ENCODE measurements around the gene MAPKAPK5. TPM values are rescaled to one million over a fixed set of nuclear protein-coding genes. Genes with fewer than 3 reads are reported as not detected.
"Not testable (repeated sequence)": the region's sequence is repeated elsewhere in the genome, so short reads cannot be mapped to it uniquely, and the experiment has no call there.

The MAPKAPK5 gene
- polyA plus RNA-seq, 2 donors, result 10.2 to 18.2 TPM

DNA sequence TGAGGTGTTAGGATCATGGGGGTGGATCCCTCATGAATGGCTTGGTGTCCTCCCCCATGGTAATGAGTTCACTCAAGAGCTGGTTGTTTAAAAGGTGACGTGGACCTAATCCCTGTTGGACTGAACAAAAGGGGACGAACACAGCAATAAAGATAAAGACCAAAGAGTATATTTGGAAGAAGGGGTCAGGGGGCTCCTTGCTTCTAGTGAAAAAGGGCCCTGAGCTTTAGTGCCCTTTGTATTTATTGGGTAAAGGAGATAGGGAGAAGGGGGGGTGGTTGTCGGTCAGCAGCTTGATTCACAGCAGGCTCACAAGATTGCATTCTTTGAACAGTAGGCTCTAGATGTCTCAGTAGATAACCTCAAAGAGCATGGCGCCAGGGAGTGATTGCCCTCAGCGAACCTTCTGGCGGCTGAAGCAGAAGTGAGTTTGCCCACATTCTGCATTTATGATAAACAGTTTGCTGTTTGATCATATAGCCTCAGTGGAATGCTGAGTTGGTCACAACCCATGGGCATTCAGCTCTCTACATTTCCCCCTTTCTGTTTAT is 25.9 kb upstream of the MAPKAPK5 start:
- no peak overlapping the region for H3K27ac ChIP-seq (ENCODE audit: low read depth in 2 of 2, low read length in 1 of 2)
- no peaks in the 10 kb centered on the region for H3K4me1 ChIP-seq (ENCODE audit: control insufficient read depth in 2 of 2, insufficient read depth in 2 of 2, low read length in 1 of 2)
- no peaks in the 10 kb centered on the region for H3K36me3 ChIP-seq (ENCODE audit: control insufficient read depth in 2 of 2, insufficient read depth in 2 of 2, low read length in 1 of 2)
- no peak overlapping the region for H3K4me3 ChIP-seq (ENCODE audit: low read depth in 1 of 2, low read length in 2 of 2)
- 77 to 82% methylated on average over 6 of the region's 6 CpGs for WGBS, 2 donors
- H3K27me3 ChIP-seq (ENCODE audit: control insufficient read depth in 1 of 2, insufficient read depth in 2 of 2, low read length in 2 of 2), result no peaks in the 10 kb centered on the region
- H3K9me3 ChIP-seq (ENCODE audit: control insufficient read depth in 2 of 2, insufficient read depth in 1 of 2, low read depth in 1 of 2, low read length in 1 of 2), result no peaks in the 10 kb centered on the region

DNA sequence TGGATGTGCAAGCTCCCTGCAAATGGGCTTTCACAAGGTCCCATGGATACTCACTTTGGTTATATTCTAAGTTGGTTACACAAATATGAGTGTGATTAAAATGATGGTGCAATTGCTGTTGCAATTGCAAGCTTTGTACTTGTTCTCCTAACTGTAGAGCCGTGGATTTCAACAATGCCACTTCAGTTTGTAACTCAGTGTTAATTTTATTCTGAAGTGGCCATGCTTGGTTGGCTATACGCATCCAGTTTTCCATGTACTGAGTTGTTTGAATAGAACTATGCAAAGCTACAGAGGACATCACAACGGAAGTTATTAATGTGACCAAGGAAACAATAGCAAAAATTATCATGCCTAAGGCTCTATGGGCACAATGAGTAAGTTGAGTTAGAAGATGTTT is 25.1 kb upstream of the MAPKAPK5 start:
- H3K4me3 ChIP-seq (ENCODE audit: low read depth in 1 of 2, low read length in 2 of 2); H3K9me3 ChIP-seq (ENCODE audit: control insufficient read depth in 2 of 2, insufficient read depth in 1 of 2, low read depth in 1 of 2, low read length in 1 of 2); H3K4me1 ChIP-seq (ENCODE audit: control insufficient read depth in 2 of 2, insufficient read depth in 2 of 2, low read length in 1 of 2); H3K27ac ChIP-seq (ENCODE audit: low read depth in 2 of 2, low read length in 1 of 2); H3K36me3 ChIP-seq (ENCODE audit: control insufficient read depth in 2 of 2, insufficient read depth in 2 of 2, low read length in 1 of 2); H3K27me3 ChIP-seq (ENCODE audit: control insufficient read depth in 1 of 2, insufficient read depth in 2 of 2, low read length in 2 of 2): not testable (repeated sequence)
- 77 to 82% methylated on average over 3 of the region's 3 CpGs for WGBS, 2 donors

DNA sequence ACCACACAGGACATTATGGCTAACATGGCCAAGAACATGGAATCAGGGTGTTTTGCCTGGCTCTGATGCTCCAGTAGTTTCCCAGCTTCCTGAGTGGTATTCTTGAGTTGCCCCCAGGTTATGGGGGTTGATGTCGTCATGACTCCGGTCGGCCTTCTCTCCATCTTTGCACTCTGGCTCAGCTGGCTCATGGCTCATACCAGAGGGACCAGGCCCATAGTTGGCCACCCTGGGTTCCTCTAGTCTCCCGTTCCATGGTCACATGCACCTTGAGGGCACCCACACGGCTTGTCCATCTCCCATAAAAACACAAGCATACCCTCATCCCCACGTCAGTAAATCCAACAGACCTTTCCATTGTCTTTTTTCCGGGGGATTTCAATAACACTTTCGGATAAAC is 23.7 kb upstream of the MAPKAPK5 start:
- H3K36me3 ChIP-seq (ENCODE audit: control insufficient read depth in 2 of 2, insufficient read depth in 2 of 2, low read length in 1 of 2), result no peaks in the 10 kb centered on the region
- H3K4me3 ChIP-seq (ENCODE audit: low read depth in 1 of 2, low read length in 2 of 2), result no peak overlapping the region
- no peaks in the 10 kb centered on the region for H3K4me1 ChIP-seq (ENCODE audit: control insufficient read depth in 2 of 2, insufficient read depth in 2 of 2, low read length in 1 of 2)
- H3K27me3 ChIP-seq (ENCODE audit: control insufficient read depth in 1 of 2, insufficient read depth in 2 of 2, low read length in 2 of 2), result no peaks in the 10 kb centered on the region
- H3K27ac ChIP-seq (ENCODE audit: low read depth in 2 of 2, low read length in 1 of 2), result no peak overlapping the region
- no peaks in the 10 kb centered on the region for H3K9me3 ChIP-seq (ENCODE audit: control insufficient read depth in 2 of 2, insufficient read depth in 1 of 2, low read depth in 1 of 2, low read length in 1 of 2)
- WGBS, 2 donors, result 87 to 90% methylated on average over 8 of the region's 8 CpGs

DNA sequence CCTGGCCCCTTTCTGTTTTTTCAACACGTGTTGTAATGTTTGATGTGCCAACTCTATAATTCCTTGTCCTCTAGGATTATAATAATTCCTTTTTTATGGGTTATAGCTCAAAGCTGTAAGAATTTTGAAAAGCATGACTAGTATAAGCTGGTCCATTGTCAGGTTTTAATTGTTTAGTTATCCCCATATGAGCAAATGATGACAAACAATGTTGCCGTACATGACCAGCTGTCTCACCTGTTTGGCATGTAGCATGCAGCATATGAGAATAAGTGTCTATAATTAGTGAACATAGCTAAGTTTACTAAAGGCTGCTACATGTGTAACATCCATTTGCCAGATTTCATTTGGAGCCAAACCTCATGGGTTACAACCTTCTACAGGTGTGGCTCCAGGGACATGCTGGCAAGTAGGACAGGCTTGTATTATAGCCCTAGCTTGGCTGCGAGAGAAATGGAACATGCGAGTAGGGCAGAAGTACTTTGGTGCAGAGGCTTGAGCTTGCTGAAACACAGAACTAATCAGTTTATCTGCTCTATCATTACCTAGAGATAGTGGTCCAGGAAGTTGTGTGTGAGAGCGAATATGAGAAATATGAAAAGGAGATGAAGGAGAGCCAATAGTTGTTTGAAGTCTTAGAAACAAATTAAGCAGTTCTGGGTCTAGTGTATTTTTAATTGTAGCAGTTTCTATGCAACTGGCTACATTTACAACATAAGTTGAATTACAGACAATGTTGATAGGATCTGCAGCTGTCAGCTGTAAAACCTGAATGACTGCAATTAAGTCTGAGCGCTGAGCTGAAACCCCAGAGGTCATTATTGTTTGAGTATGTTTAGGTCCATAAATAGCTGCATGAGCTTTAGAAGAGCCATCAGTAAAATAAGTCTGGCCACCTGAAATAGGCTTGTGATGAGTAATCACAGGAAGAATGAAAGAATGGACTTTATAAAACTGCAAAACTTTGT is 22.6 kb upstream of the MAPKAPK5 start:
- Histone ChIP-seq H3K4me1 (ENCODE audit: control insufficient read depth in 2 of 2, insufficient read depth in 2 of 2, low read length in 1 of 2) (no peaks in the 10 kb centered on the region), H3K36me3 (ENCODE audit: control insufficient read depth in 2 of 2, insufficient read depth in 2 of 2, low read length in 1 of 2) (no peaks in the 10 kb centered on the region), H3K27me3 (ENCODE audit: control insufficient read depth in 1 of 2, insufficient read depth in 2 of 2, low read length in 2 of 2) (no peaks in the 10 kb centered on the region), H3K4me3 (ENCODE audit: low read depth in 1 of 2, low read length in 2 of 2) (no peak overlapping the region), H3K9me3 (ENCODE audit: control insufficient read depth in 2 of 2, insufficient read depth in 1 of 2, low read depth in 1 of 2, low read length in 1 of 2) (no peaks in the 10 kb centered on the region), H3K27ac (ENCODE audit: low read depth in 2 of 2, low read length in 1 of 2) (no peak overlapping the region)
- WGBS, 2 donors, result 57 to 58% methylated on average over 6 of the region's 6 CpGs

- not testable (repeated sequence) for H3K27me3 ChIP-seq (ENCODE audit: control insufficient read depth in 1 of 2, insufficient read depth in 2 of 2, low read length in 2 of 2); H3K4me3 ChIP-seq (ENCODE audit: low read depth in 1 of 2, low read length in 2 of 2); H3K9me3 ChIP-seq (ENCODE audit: control insufficient read depth in 2 of 2, insufficient read depth in 1 of 2, low read depth in 1 of 2, low read length in 1 of 2); H3K27ac ChIP-seq (ENCODE audit: low read depth in 2 of 2, low read length in 1 of 2); H3K4me1 ChIP-seq (ENCODE audit: control insufficient read depth in 2 of 2, insufficient read depth in 2 of 2, low read length in 1 of 2); H3K36me3 ChIP-seq (ENCODE audit: control insufficient read depth in 2 of 2, insufficient read depth in 2 of 2, low read length in 1 of 2)
- WGBS, 2 donors, result 90 to 91% methylated on average over 8 of the region's 8 CpGs
These were observed 21.2 kb upstream of the MAPKAPK5 start for GRCh38 chr12:111820828-111821227.

DNA sequence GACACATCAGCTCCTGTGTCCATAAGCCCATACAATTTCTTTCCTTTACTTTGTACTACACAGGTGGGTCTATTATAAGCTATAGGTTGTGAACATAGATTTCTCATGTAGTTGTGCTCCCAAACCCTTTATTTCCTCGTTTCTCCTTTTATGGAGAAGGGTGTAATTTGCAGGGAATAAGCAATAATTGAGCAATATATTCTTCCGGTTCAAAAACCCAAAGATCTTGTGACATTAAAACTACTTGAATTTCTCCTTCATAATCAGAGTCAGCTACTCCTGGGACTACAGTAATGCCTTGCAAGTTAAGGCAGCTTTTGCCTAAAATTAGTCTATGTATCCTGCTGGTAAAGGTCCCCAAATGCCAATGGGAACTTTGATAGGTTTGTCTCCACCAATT is 19.1 kb upstream of the MAPKAPK5 start:
- H3K4me1 ChIP-seq (ENCODE audit: control insufficient read depth in 2 of 2, insufficient read depth in 2 of 2, low read length in 1 of 2), result no peaks in the 10 kb centered on the region
- H3K27me3 ChIP-seq (ENCODE audit: control insufficient read depth in 1 of 2, insufficient read depth in 2 of 2, low read length in 2 of 2), result no peaks in the 10 kb centered on the region
- H3K9me3 ChIP-seq (ENCODE audit: control insufficient read depth in 2 of 2, insufficient read depth in 1 of 2, low read depth in 1 of 2, low read length in 1 of 2), result no peaks in the 10 kb centered on the region
- no peak overlapping the region for H3K4me3 ChIP-seq (ENCODE audit: low read depth in 1 of 2, low read length in 2 of 2)
- no peak overlapping the region for H3K27ac ChIP-seq (ENCODE audit: low read depth in 2 of 2, low read length in 1 of 2)
- 37 to 54% methylated on average over 2 of the region's 2 CpGs for WGBS, 2 donors
- H3K36me3 ChIP-seq (ENCODE audit: control insufficient read depth in 2 of 2, insufficient read depth in 2 of 2, low read length in 1 of 2), result no peaks in the 10 kb centered on the region

DNA sequence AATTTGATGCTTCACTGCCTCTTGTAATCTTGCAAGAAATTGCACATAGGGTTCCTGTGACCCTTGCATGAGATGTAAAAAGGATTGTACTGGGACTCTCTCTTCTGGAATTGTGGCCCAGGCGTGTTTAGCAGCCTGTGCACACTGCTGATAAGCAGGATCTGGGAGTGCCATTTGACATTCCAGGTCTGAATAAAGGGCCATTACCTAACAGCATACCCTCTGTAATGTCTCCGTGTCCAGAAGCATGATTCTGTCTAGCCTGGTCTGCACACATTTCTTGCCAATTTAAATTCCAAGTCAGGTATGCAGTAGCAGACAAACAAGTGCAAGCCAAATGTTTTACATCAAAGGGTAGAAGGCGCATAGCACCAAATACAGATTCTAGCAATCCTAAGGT is 18.1 kb upstream of the MAPKAPK5 start:
- no peaks in the 10 kb centered on the region for H3K4me1 ChIP-seq (ENCODE audit: control insufficient read depth in 2 of 2, insufficient read depth in 2 of 2, low read length in 1 of 2)
- 41 to 47% methylated on average over 3 of the region's 3 CpGs for WGBS, 2 donors
- H3K4me3 ChIP-seq (ENCODE audit: low read depth in 1 of 2, low read length in 2 of 2), result no peak overlapping the region
- no peaks in the 10 kb centered on the region for H3K9me3 ChIP-seq (ENCODE audit: control insufficient read depth in 2 of 2, insufficient read depth in 1 of 2, low read depth in 1 of 2, low read length in 1 of 2)
- no peaks in the 10 kb centered on the region for H3K36me3 ChIP-seq (ENCODE audit: control insufficient read depth in 2 of 2, insufficient read depth in 2 of 2, low read length in 1 of 2)
- H3K27me3 ChIP-seq (ENCODE audit: control insufficient read depth in 1 of 2, insufficient read depth in 2 of 2, low read length in 2 of 2), result no peaks in the 10 kb centered on the region
- no peak overlapping the region for H3K27ac ChIP-seq (ENCODE audit: low read depth in 2 of 2, low read length in 1 of 2)

GRCh38 chr12:111824312-111824711 is 17.7 kb upstream of the MAPKAPK5 start:
- H3K4me1 ChIP-seq (ENCODE audit: control insufficient read depth in 2 of 2, insufficient read depth in 2 of 2, low read length in 1 of 2); H3K27ac ChIP-seq (ENCODE audit: low read depth in 2 of 2, low read length in 1 of 2); H3K36me3 ChIP-seq (ENCODE audit: control insufficient read depth in 2 of 2, insufficient read depth in 2 of 2, low read length in 1 of 2); H3K27me3 ChIP-seq (ENCODE audit: control insufficient read depth in 1 of 2, insufficient read depth in 2 of 2, low read length in 2 of 2); H3K4me3 ChIP-seq (ENCODE audit: low read depth in 1 of 2, low read length in 2 of 2); H3K9me3 ChIP-seq (ENCODE audit: control insufficient read depth in 2 of 2, insufficient read depth in 1 of 2, low read depth in 1 of 2, low read length in 1 of 2): not testable (repeated sequence)
- WGBS, 2 donors, result 29 to 38% methylated on average over 4 of the region's 4 CpGs

DNA sequence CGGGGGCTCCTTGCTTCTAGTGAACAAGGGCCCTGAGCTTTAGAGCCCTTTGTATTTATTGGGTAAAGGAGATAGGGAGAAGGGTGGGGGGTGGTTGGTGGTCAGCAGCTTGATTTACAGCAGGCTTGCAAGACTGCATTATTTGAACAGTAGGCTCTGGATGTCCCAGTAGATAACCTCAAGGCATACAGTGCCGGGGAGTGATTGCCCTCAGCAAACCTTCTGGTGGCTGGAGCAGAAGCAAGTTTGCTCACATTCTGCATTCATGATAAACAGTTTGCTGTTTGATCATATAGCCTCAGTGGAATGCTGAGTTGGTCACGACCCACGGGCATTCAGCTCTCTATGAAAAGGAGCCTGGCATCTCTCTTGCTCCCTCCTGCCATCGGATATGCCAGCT is 16.5 kb upstream of the MAPKAPK5 start:
- Histone ChIP-seq H3K9me3 (ENCODE audit: control insufficient read depth in 2 of 2, insufficient read depth in 1 of 2, low read depth in 1 of 2, low read length in 1 of 2) (no peaks in the 10 kb centered on the region), H3K4me3 (ENCODE audit: low read depth in 1 of 2, low read length in 2 of 2) (no peak overlapping the region), H3K4me1 (ENCODE audit: control insufficient read depth in 2 of 2, insufficient read depth in 2 of 2, low read length in 1 of 2) (no peaks in the 10 kb centered on the region), H3K36me3 (ENCODE audit: control insufficient read depth in 2 of 2, insufficient read depth in 2 of 2, low read length in 1 of 2) (no peaks in the 10 kb centered on the region), H3K27me3 (ENCODE audit: control insufficient read depth in 1 of 2, insufficient read depth in 2 of 2, low read length in 2 of 2) (no peaks in the 10 kb centered on the region), H3K27ac (ENCODE audit: low read depth in 2 of 2, low read length in 1 of 2) (no peak overlapping the region)
- WGBS, 2 donors, result 67 to 68% methylated on average over 5 of the region's 5 CpGs

DNA sequence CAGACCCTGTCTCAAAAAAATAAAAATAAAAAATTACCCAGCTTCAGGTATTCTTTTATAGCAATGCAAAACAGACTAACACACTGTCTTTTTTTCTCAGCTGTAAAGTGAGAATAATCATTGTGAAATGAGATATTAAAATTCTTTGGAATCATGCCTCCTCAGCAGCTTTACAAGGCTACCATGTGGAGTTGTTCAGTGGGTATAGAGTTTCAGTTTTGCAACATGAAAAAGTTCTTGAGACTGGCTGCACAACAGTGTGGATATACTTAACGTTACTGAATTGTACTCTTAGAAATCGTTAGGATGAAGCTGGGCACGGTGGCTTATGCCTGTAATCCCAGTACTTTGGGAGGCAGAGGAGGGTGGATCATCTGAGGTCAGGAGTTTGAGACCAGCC is 15.7 kb upstream of the MAPKAPK5 start:
- Histone ChIP-seq H3K4me1 (ENCODE audit: control insufficient read depth in 2 of 2, insufficient read depth in 2 of 2, low read length in 1 of 2) (no peaks in the 10 kb centered on the region), H3K27me3 (ENCODE audit: control insufficient read depth in 1 of 2, insufficient read depth in 2 of 2, low read length in 2 of 2) (no peaks in the 10 kb centered on the region), H3K27ac (ENCODE audit: low read depth in 2 of 2, low read length in 1 of 2) (no peak overlapping the region), H3K4me3 (ENCODE audit: low read depth in 1 of 2, low read length in 2 of 2) (no peak overlapping the region), H3K9me3 (ENCODE audit: control insufficient read depth in 2 of 2, insufficient read depth in 1 of 2, low read depth in 1 of 2, low read length in 1 of 2) (no peaks in the 10 kb centered on the region), H3K36me3 (ENCODE audit: control insufficient read depth in 2 of 2, insufficient read depth in 2 of 2, low read length in 1 of 2) (no peaks in the 10 kb centered on the region)
- 72 to 83% methylated on average over 3 of the region's 3 CpGs for WGBS, 2 donors
